ENCODE results near the gene CCR7. TPM values are rescaled to one million over a fixed set of nuclear protein-coding genes. Genes with fewer than 3 reads are reported as not detected.

Gene CCR7
- total and polyA plus RNA-seq, 12 donors: 0.10 to 1.7 (median 0.46) TPM; not detected in 7

GRCh38 chr17:40540448-40540847 lies 24.8 kb downstream of the CCR7 start:
- DNase-seq (no peak), ATAC-seq (no peak)
- intact Hi-C loops (cut with DNase I): no loop called here
- H3K4me1 ChIP-seq: peaks cover 51 to 89% (median 85%) of the 10 kb centered on the region in 9 donors
- no peak overlapping the region for H3K4me3 ChIP-seq
- no peaks in the 10 kb centered on the region for H3K27me3 ChIP-seq
- TF ChIP-seq CTCF (IDR thresholded peaks at IDR 0.05): no peak
- peak overlapping the region; percentile 52 to 97 (median 94) for H3K27ac ChIP-seq
- WGBS, 2 donors: 86 to 87% methylated on average over 8 of the region's 8 CpGs
- H3K9me3 ChIP-seq: no peaks in the 10 kb centered on the region
- H3K36me3 ChIP-seq: no peaks in the 10 kb centered on the region

GRCh38 chr17:40539711-40540411 lies 25.4 kb downstream of the CCR7 start:
- peak overlapping the region; percentile 23 to 97 (median 94) for H3K27ac ChIP-seq

GRCh38 chr17:40538936-40539705 lies 26.2 kb downstream of the CCR7 start:
- H3K4me1 ChIP-seq: peaks cover 51 to 98% (median 86%) of the 10 kb centered on the region in 9 donors
- H3K27ac ChIP-seq: peak overlapping the region; percentile 35 to 97 (median 94)
- no peaks in the 10 kb centered on the region for H3K36me3 ChIP-seq
- intact Hi-C loops (cut with DNase I): loop anchor here in 5 of 10 donors (5.0 to 10.0 kb wide), 4 partner anchors 174 to 234 kb away; partner anchors contain the start of genes RARA (in 3 of the 5) and GJD3 (in 1 of the 5)
- WGBS, 2 donors: 43 to 57% methylated on average over 6 of the region's 6 CpGs
- no peak for DNase-seq
- no peaks in the 10 kb centered on the region for H3K27me3 ChIP-seq
- ATAC-seq: no peak
- H3K4me3 ChIP-seq: no peak overlapping the region
- no peaks in the 10 kb centered on the region for H3K9me3 ChIP-seq
- no peak for TF ChIP-seq CTCF (IDR thresholded peaks at IDR 0.05)

More at GRCh38 chr17:40539711-40540411, 25.4 kb downstream of the CCR7 start:
- DNase-seq (no peak), ATAC-seq (peak in 1 of 8 donors; percentile 11)
- H3K9me3 ChIP-seq: no peaks in the 10 kb centered on the region
- no peaks in the 10 kb centered on the region for H3K36me3 ChIP-seq
- intact Hi-C loops (cut with DNase I): loop anchor here in 5 of 10 donors (5.0 to 10.0 kb wide), 4 partner anchors 175 to 235 kb away; partner anchors contain the start of genes RARA (in 3 of the 5) and GJD3 (in 1 of the 5)
- no peak for TF ChIP-seq CTCF (IDR thresholded peaks at IDR 0.05)
- 64 to 74% methylated on average over 9 of the region's 9 CpGs for WGBS, 2 donors
- H3K27me3 ChIP-seq: no peaks in the 10 kb centered on the region
- H3K4me1 ChIP-seq: peaks cover 51 to 93% (median 85%) of the 10 kb centered on the region in 9 donors
- no peak overlapping the region for H3K4me3 ChIP-seq

Measured in heart right ventricle (tissue), 16 donors.